HCT116 (cell line): ENCODE results near the gene RCAN3. TPM values are rescaled to one million over a fixed set of nuclear protein-coding genes. Genes with fewer than 3 reads are reported as not detected.

Experiments used
- ATAC-seq: fragments of 200-7000 bp; cut with Tn5 transposase; 2 replicates; pipeline ENCODE4 v1.9.1; 2020; ENCODE audit warnings: mild to moderate bottlenecking, moderate library complexity
- BruUV-seq: library from RNA; stranded (reverse); fragments of 400-500 nt; replicated peaks from 2 replicates; lab custom pipeline; 2021; lab: Mats Ljungman, UMichigan
- CTCF ChIA-PET: fragments of 300-600 bp; sonication (Branson Sonifier 250); formaldehyde crosslinking; loops from one replicate; lab custom pipeline; 2021; ENCODE audit warnings: antibody characterized with exemption; lab: Charles Lee
- POLR2A ChIA-PET: fragments of 300-600, 350-600 bp; sonication (Branson Sonifier 250); formaldehyde crosslinking; loops from one replicate; lab custom pipeline; 2021; ENCODE audit warnings: antibody characterized with exemption; lab: Charles Lee
- RAD21 ChIA-PET, 2 experiments: fragments of 300-600 bp; sonication (Branson Sonifier 250); formaldehyde crosslinking; loops; one replicate each; lab custom pipeline; 2023; ENCODE audit warnings: low total read pairs in 2 of 2; ENCODE audit not compliant: uncharacterized antibody in 2 of 2, unreplicated experiment in 2 of 2, low non-redundant PET in 1 of 2; lab: Charles Lee
- DNase-seq: peaks from one replicate; pipeline ENCODE4 v3.0.0-alpha.2; 2010; ENCODE audit warnings: low read depth, low spot score
- H2AFZ ChIP-seq: fragments of 200-600 bp; shearing (Covaris generic), sonication (generic); 2 replicates; pipeline ENCODE4 v1.6.1; 2017; ENCODE audit warnings: low read depth, mixed run types, mixed read lengths, antibody characterized with exemption, low read length; ENCODE audit not compliant: poor library complexity, severe bottlenecking
- H3K27ac ChIP-seq: 2 replicates; pipeline ENCODE4 v1.5.1; 2012; ENCODE audit warnings: low read depth, low read length
- H3K27me3 ChIP-seq: fragments of 200-600 bp; sonication (generic); 2 replicates; pipeline ENCODE4 v1.6.1; 2016; ENCODE audit warnings: mixed run types, low read length, mixed read lengths; ENCODE audit not compliant: insufficient read depth
- H3K36me3 ChIP-seq, 2 experiments: fragments of 200-500 bp in 1 of 2; fragments of 200-600 bp in 1 of 2; sonication (Bioruptor generic) in 1 of 2; sonication (generic) in 1 of 2; 2 replicates each; pipeline versions ENCODE4 v1.5.1 to v1.6.1; 2014 to 2016; ENCODE audit warnings: low read length in 2 of 2, inconsistent platforms in 1 of 2, mixed read lengths in 1 of 2, mixed run types in 1 of 2; ENCODE audit not compliant: insufficient read depth in 2 of 2, control insufficient read depth in 1 of 2
- H3K4me1 ChIP-seq, 2 experiments: fragments of 200-600 bp in 1 of 2; sonication (generic) in 1 of 2; 2 replicates each; pipeline versions ENCODE4 v1.5.1 to v1.6.1; 2012 to 2017; ENCODE audit warnings: low read length in 2 of 2, inconsistent platforms in 1 of 2, mild to moderate bottlenecking in 1 of 2, mixed read lengths in 1 of 2, mixed run types in 1 of 2, moderate library complexity in 1 of 2; ENCODE audit not compliant: insufficient read depth in 2 of 2, control insufficient read depth in 1 of 2
- H3K4me2 ChIP-seq: fragments of 200-600 bp; sonication (generic); 2 replicates; pipeline ENCODE4 v1.6.1; 2017; ENCODE audit warnings: mixed run types, low read length, mixed read lengths
- H3K4me3 ChIP-seq, 2 experiments: fragments of 200-600 bp in 1 of 2; sonication (generic) in 1 of 2; replicated peaks in 1 of 2; 2 replicates each; pipeline ENCODE4 v1.5.1; 2011 to 2016; ENCODE audit warnings: low read length in 2 of 2, control low read depth in 1 of 2, low read depth in 1 of 2, mild to moderate bottlenecking in 1 of 2, mixed read lengths in 1 of 2, mixed run types in 1 of 2
- H3K79me2 ChIP-seq: fragments of 200-600 bp; sonication (generic); 2 replicates; pipeline ENCODE4 v1.6.1; 2017; ENCODE audit warnings: mild to moderate bottlenecking, mixed run types, low read length, moderate library complexity, mixed read lengths; ENCODE audit not compliant: insufficient read depth
- H3K9ac ChIP-seq: fragments of 200-600 bp; sonication (generic); 2 replicates; pipeline ENCODE4 v1.6.1; 2016; ENCODE audit warnings: low read length, mixed read lengths
- H3K9me2 ChIP-seq: fragments of 200-600 bp; sonication (generic), shearing (Covaris generic); 2 replicates; pipeline ENCODE4 v1.6.1; 2017; ENCODE audit warnings: mixed run types, mild to moderate bottlenecking, moderate library complexity; ENCODE audit not compliant: insufficient read depth
- H3K9me3 ChIP-seq, 2 experiments: fragments of 200-500 bp in 1 of 2; fragments of 200-600 bp in 1 of 2; sonication (Bioruptor generic) in 1 of 2; sonication (generic) in 1 of 2; 2 replicates each; pipeline ENCODE4 v1.6.1; 2014 to 2017; ENCODE audit warnings: low read length in 2 of 2, mixed read lengths in 2 of 2, inconsistent platforms in 1 of 2, low read depth in 1 of 2, mild to moderate bottlenecking in 1 of 2, mixed run types in 1 of 2, moderate library complexity in 1 of 2; ENCODE audit not compliant: control insufficient read depth in 1 of 2, insufficient read depth in 1 of 2
- H4K20me1 ChIP-seq: fragments of 200-600 bp; sonication (generic), shearing (Covaris generic); 2 replicates; pipeline ENCODE4 v1.6.1; 2017; ENCODE audit warnings: mixed run types, mild to moderate bottlenecking, moderate library complexity; ENCODE audit not compliant: insufficient read depth
- CBX3 ChIP-seq: IDR thresholded peaks from 2 replicates; pipeline ENCODE4 v1.6.1; 2012; ENCODE audit warnings: low read depth
- CEBPB ChIP-seq: IDR thresholded peaks from 2 replicates; pipeline ENCODE4 v1.6.1; 2012; ENCODE audit warnings: low read depth
- EGR1 ChIP-seq: IDR thresholded peaks from 2 replicates; pipeline ENCODE4 v1.6.1; 2012; ENCODE audit warnings: low read depth
- EZH2phosphoT487 ChIP-seq: fragments of 200-600 bp; IDR thresholded peaks from 2 replicates; pipeline ENCODE4 v1.6.1; 2018; ENCODE audit warnings: antibody characterized with exemption, borderline replicate concordance
- FOSL1 ChIP-seq: IDR thresholded peaks from 2 replicates; pipeline ENCODE4 v1.6.1; 2012; ENCODE audit warnings: low read depth
- JUND ChIP-seq: IDR thresholded peaks from 2 replicates; pipeline ENCODE4 v1.6.1; 2012
- POLR2AphosphoS5 ChIP-seq: IDR thresholded peaks from 2 replicates; pipeline ENCODE4 v1.6.1; 2011; ENCODE audit warnings: mild to moderate bottlenecking, low read depth, low read length, moderate library complexity
- SIN3A ChIP-seq: IDR thresholded peaks from 2 replicates; pipeline ENCODE4 v1.6.1; 2012; ENCODE audit warnings: low read depth
- SP1 ChIP-seq: IDR thresholded peaks from 2 replicates; pipeline ENCODE4 v1.6.1; 2012; ENCODE audit warnings: low read depth
- TCF7L2 ChIP-seq: IDR thresholded peaks from 2 replicates; pipeline ENCODE4 v1.7.0; 2011; ENCODE audit warnings: borderline replicate concordance, inconsistent platforms; ENCODE audit not compliant: insufficient read depth, insufficient read length; ENCODE audit errors: extremely low read depth
- YY1 ChIP-seq: IDR thresholded peaks from 2 replicates; pipeline ENCODE4 v1.6.1; 2011; ENCODE audit warnings: low read length, low read depth, moderate library complexity, mild to moderate bottlenecking; ENCODE audit not compliant: insufficient replicate concordance; ENCODE audit errors: extremely low read depth
- ZBTB33 ChIP-seq: IDR thresholded peaks from 2 replicates; pipeline ENCODE4 v1.6.1; 2011; ENCODE audit warnings: mild to moderate bottlenecking, low read length, moderate library complexity; ENCODE audit not compliant: insufficient replicate concordance; ENCODE audit errors: extremely low read depth
- ZFX ChIP-seq: fragments of 450-650 bp; IDR thresholded peaks from 2 replicates; pipeline ENCODE4 v1.6.1; 2017
- intact Hi-C: fragments of 100-400 bp; cut with micrococcal nuclease; formaldehyde crosslinking; loops from 2 replicates; pipeline ENCODE4 v1.10.0; 2022
- total RNA-seq: library from RNA; stranded (reverse); gene quantifications from one replicate; pipeline ENCODE4 v1.2.1, GENCODE V29; 2021; ENCODE audit not compliant: unreplicated experiment
- TF ChIP-seq, protein P1 (sequence below), 3 experiments: fragments of 200-600 bp in 1 of 3; sonication (generic) in 1 of 3; IDR thresholded peaks in 2 of 3; conservative IDR thresholded peaks in 1 of 3; 2 replicates each; pipeline ENCODE4 v1.5.1; 2012 to 2017; ENCODE audit warnings: low read depth in 2 of 3, low read length in 2 of 3, antibody characterized with exemption in 1 of 3, borderline replicate concordance in 1 of 3, control low read depth in 1 of 3, mild to moderate bottlenecking in 1 of 3, mixed read lengths in 1 of 3, mixed run types in 1 of 3, moderate library complexity in 1 of 3; ENCODE audit not compliant: insufficient read depth in 1 of 3
- TF ChIP-seq, protein P2 (sequence below): IDR thresholded peaks from 2 replicates; pipeline ENCODE4 v1.6.1; 2012
- TF ChIP-seq, protein P3 (sequence below): IDR thresholded peaks from 2 replicates; pipeline ENCODE4 v1.6.1; 2012

Gene RCAN3
- total RNA-seq, 1 experiment from 2014 or later = 13.3 TPM

DNA sequence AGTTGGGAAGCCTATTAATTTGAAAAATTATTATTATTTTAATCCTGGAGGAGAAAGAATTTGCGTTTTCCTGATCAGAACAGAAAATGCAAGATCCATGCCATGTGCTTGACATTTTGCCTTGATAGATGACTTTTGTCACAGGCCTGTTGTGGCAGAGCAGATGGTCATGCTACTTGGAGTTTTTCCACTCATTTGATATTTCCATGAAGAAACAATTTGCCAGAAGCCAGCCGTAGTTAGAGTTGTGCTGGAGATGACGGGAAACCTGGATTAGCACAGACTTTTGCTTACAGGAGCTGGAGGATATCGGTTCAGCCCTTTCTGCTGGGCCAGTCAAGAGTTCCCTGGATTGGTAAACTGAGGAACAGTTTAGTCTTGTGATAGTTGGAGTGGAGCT, 3.2 kb downstream of the RCAN3 start:
- no peaks in the 10 kb centered on the region for H4K20me1 ChIP-seq
- H2AFZ ChIP-seq = no peak overlapping the region
- no peak for TF ChIP-seq EGR1
- TF ChIP-seq YY1 = no peak
- no peak for TF ChIP-seq CEBPB
- no peak for TF ChIP-seq SIN3A
- no peak for TF ChIP-seq POLR2AphosphoS5
- TF ChIP-seq, protein P1, sequence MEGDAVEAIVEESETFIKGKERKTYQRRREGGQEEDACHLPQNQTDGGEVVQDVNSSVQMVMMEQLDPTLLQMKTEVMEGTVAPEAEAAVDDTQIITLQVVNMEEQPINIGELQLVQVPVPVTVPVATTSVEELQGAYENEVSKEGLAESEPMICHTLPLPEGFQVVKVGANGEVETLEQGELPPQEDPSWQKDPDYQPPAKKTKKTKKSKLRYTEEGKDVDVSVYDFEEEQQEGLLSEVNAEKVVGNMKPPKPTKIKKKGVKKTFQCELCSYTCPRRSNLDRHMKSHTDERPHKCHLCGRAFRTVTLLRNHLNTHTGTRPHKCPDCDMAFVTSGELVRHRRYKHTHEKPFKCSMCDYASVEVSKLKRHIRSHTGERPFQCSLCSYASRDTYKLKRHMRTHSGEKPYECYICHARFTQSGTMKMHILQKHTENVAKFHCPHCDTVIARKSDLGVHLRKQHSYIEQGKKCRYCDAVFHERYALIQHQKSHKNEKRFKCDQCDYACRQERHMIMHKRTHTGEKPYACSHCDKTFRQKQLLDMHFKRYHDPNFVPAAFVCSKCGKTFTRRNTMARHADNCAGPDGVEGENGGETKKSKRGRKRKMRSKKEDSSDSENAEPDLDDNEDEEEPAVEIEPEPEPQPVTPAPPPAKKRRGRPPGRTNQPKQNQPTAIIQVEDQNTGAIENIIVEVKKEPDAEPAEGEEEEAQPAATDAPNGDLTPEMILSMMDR (IDR thresholded peaks at IDR 0.05 in 2 of 3, conservative IDR thresholded peaks at IDR 0.05 in 1 of 3; ENCODE audit: borderline replicate concordance in 1 of 3, insufficient read depth in 1 of 3, low read depth in 2 of 3, low read length in 2 of 3) = no peak
- H3K9me3 ChIP-seq = no peaks in the 10 kb centered on the region
- no peak overlapping the region for H3K4me3 ChIP-seq
- POLR2A ChIA-PET = no interaction called here
- H3K4me2 ChIP-seq = no peak overlapping the region
- H3K4me1 ChIP-seq = peaks cover 18 to 25% of the 10 kb centered on the region in 2 experiments
- no peak overlapping the region for H3K27ac ChIP-seq
- no peaks in the 10 kb centered on the region for H3K27me3 ChIP-seq
- DNase-seq = no peak
- no peaks in the 10 kb centered on the region for H3K9me2 ChIP-seq
- BruUV-seq = no TSS peak
- no peak for ATAC-seq
- intact Hi-C loops = no loop called here
- H3K36me3 ChIP-seq = no peaks in the 10 kb centered on the region
- RAD21 ChIA-PET = no interaction called here
- CTCF ChIA-PET = interaction anchor here (1.1 to 1.8 kb wide), 3 partner anchors 91 to 356 kb away, joined by 3 to 6 read pairs (median 3); partner anchors contain the start of gene NIPAL3
- no peak overlapping the region for H3K9ac ChIP-seq
- H3K79me2 ChIP-seq = no peaks in the 10 kb centered on the region

DNA sequence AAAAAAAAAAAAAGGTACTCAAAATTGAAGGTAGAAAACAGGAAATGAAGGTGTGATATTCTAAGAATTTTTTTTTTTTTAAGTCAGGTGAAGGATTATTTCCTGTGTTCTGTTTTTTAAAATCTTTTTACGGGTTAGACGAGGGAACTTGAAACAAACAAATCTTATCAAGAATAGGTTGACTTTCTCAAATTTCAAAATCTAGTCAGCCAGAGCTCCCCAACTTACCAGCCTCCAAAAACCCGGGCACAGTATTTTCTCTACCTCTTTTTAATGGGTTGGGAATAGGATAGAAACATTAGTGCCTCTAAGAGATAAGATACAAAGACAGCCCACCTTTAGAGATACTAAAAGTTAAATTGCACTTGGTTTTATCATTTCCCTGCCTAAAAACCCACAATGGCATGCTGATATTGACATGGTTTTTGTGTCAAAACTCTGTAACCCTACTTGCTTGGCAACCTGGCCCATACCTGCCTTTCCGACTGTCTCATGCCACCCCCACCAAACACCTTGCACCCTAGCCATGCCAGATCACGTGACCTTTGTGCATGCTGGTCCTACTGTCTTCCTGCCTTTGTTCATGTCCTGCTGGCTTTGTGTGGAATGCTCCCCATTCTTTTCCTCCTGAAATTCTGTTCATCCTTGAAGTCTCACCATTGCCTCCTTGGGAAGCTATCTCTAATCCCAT, 4.2 kb downstream of the RCAN3 start:
- Histone ChIP-seq H3K27ac (no peak overlapping the region), H3K4me2 (no peak overlapping the region), H3K36me3 (no peaks in the 10 kb centered on the region), H3K27me3 (no peaks in the 10 kb centered on the region), H3K79me2 (no peaks in the 10 kb centered on the region), H3K9me3 (no peaks in the 10 kb centered on the region), H2AFZ (no peak overlapping the region), H3K9me2 (no peaks in the 10 kb centered on the region), H3K9ac (no peak overlapping the region), H3K4me1 (peaks cover 8 to 14% of the 10 kb centered on the region in 2 experiments), H4K20me1 (no peaks in the 10 kb centered on the region), H3K4me3 (no peak overlapping the region)
- ChIA-PET RAD21 (no interaction called here), POLR2A (no interaction called here), CTCF (interaction anchor here (1.1 kb wide), 1 partner anchor 357 kb away, joined by 3 read pairs; no protein-coding TSS in a partner anchor)
- intact Hi-C loops = no loop called here
- DNase-seq = no peak
- ATAC-seq = no peak
- no TSS peak for BruUV-seq
- TF ChIP-seq SP1 (no peak), FOSL1 (no peak), EGR1 (no peak), EZH2phosphoT487 (no peak), JUND (no peak), ZFX (no peak), CBX3 (no peak), ZBTB33 (no peak), TCF7L2 (no peak)
- TF ChIP-seq, protein P2, sequence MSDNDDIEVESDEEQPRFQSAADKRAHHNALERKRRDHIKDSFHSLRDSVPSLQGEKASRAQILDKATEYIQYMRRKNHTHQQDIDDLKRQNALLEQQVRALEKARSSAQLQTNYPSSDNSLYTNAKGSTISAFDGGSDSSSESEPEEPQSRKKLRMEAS = no peak
- TF ChIP-seq, protein P3, sequence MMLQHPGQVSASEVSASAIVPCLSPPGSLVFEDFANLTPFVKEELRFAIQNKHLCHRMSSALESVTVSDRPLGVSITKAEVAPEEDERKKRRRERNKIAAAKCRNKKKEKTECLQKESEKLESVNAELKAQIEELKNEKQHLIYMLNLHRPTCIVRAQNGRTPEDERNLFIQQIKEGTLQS = no peak
